ENCODE measurements around the gene ZFAND2A.
"Not testable (repeated sequence)": the region's sequence is repeated elsewhere in the genome, so short reads cannot be mapped to it uniquely, and the experiment has no call there.

Gene ZFAND2A

GRCh38 chr7:1174881-1175596 lies 15.0 kb upstream of the ZFAND2A start:
- no peak for DNase-seq

- DNase-seq, result no peak
Measured at GRCh38 chr7:1174002-1174401, 14.0 kb upstream of the ZFAND2A start.

- no peak for DNase-seq
Measured at GRCh38 chr7:1172666-1173523, 12.9 kb upstream of the ZFAND2A start.

GRCh38 chr7:1171516-1171915 lies 11.5 kb upstream of the ZFAND2A start:
- not testable (repeated sequence) for DNase-seq

GRCh38 chr7:1170741-1171501 lies 10.9 kb upstream of the ZFAND2A start:
- no peak for DNase-seq

- no peak for DNase-seq
Measured at GRCh38 chr7:1169409-1170368, 9.7 kb upstream of the ZFAND2A start.

- no peak for DNase-seq
Measured at GRCh38 chr7:1168422-1168821, 8.4 kb upstream of the ZFAND2A start.

- no peak for DNase-seq
Measured at GRCh38 chr7:1164436-1164835, 4.4 kb upstream of the ZFAND2A start.

GRCh38 chr7:1163121-1163520 lies 3.1 kb upstream of the ZFAND2A start:
- no peak for DNase-seq

GRCh38 chr7:1160670-1161021 lies 650 bp upstream of the ZFAND2A start:
- DNase-seq, result no peak

- DNase-seq, result not testable (repeated sequence)
Measured at GRCh38 chr7:1159231-1159630, 765 bp downstream of the ZFAND2A start.

- no peak for DNase-seq
Measured at GRCh38 chr7:1158203-1159126, 1.5 kb downstream of the ZFAND2A start.

GRCh38 chr7:1156782-1157535 lies 3.0 kb downstream of the ZFAND2A start:
- DNase-seq, result no peak

- not testable (repeated sequence) for DNase-seq
Measured at GRCh38 chr7:1155818-1156781, 3.9 kb downstream of the ZFAND2A start.

- DNase-seq, result no peak
Measured at GRCh38 chr7:1154172-1154739, 5.7 kb downstream of the ZFAND2A start.

GRCh38 chr7:1152492-1152891 lies 7.5 kb downstream of the ZFAND2A start:
- DNase-seq, result no peak

GRCh38 chr7:1151653-1152425 lies 8.2 kb downstream of the ZFAND2A start:
- no peak for DNase-seq

- no peak for DNase-seq
Measured at GRCh38 chr7:1151156-1151555, 8.8 kb downstream of the ZFAND2A start.
